GM18502 (cell line): ENCODE results near the gene TBC1D22A.

Experiments used
- ATAC-seq: cut with Tn5 transposase; IDR thresholded peaks from one replicate; pipeline ENCODE4 v1.9.1; 2021; ENCODE audit warnings: mild to moderate bottlenecking; ENCODE audit not compliant: unreplicated experiment, poor library complexity

Gene TBC1D22A

DNA sequence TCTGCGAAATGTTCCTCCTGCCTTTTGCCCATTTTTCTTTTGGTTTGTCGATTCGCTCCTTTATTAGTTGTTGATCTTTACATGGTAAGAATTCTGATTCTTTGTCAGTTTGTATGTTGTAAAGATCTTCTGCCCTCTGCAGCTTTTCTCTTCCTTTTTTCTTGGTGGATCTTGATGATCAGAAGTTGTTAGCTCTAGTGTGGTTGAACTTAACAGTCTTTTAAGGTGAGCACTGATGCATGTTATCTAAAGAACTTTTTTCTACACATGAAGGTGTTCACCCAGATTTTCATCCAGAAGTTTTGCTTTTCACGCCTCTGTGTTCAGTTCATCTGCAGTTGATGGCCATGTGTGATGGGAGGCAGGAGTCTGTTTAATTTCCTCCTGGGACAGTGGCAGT, 133.7 kb downstream of the TBC1D22A start:
- ATAC-seq: no peak

DNA sequence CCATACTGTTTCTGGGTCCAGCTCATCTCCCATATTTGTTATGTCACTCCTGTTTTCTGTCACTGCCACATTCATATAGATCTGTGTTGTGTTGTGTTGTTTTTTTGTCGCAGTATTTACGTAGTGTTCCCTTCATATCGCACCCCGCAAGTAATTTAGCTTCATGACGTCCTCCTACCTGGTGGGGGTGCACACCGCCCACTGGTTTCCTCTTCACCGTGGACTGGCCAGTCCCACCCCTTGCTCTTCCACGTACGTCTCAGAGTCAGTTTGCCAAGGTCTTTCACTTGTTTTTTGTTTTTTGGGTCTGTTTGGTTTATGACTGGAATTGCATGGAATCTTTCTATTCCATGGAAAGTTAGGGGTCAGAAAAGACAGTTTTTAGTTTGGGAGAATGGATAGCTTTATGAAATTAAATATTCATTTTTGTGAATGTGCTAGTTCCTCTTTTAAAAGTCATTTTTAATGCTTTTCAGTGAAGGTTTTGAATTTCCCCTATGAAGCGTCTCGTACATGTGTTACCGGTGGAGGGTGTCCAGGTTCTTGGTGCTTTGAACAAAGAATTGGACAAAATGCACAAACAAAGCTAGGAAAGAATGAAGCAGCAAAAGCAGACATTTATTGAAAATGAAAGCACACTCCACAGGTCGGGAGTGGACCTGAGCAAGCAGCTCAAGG, 134.3 kb downstream of the TBC1D22A start:
- no peak for ATAC-seq

- no peak for ATAC-seq
These were observed 134.8 kb downstream of the TBC1D22A start for GRCh38 chr22:46897246-46897623.

DNA sequence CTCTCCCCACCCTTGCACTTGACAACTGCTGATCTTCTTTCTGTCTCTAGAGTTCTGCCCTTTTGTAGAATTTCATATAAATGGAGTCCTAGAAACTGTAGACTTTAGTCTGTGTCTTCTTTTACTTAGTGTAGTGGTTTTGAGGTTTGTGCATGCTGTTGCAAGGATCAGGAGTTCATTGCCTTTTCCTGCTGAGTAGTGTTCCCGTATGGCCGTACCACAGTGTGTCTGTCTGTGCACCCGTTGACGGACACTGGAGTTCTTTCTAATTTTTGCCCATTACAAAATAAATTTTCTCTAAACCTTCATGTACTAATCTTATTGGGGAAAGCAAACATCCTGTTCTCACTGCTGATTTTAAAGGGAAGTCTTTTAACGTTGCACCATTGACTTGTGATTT, 138.1 kb downstream of the TBC1D22A start:
- no peak for ATAC-seq

GRCh38 chr22:46902436-46902835, 140.0 kb downstream of the TBC1D22A start:
- ATAC-seq: no peak

- no peak for ATAC-seq
These were observed 140.8 kb downstream of the TBC1D22A start for GRCh38 chr22:46902998-46903916.

DNA sequence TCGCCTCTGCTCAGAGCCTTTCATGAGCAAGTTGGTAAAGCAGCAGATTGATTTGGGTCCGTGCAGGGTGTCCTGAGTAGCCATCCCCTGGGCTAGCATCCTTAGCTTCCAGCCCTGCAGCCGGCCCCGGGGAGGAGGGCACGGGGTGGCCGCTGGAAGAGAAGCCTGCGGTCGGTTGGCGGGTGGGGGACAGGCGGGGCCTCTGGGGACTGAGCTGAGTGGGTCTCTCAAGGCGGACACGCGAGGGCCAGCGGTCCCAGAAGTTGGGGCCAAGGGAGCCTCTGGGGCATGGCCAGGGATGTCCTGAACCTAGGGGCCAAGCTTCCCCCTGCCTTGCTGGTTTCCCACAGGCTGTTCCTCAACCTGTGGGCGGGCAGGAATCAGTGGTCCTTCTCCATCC, 143.0 kb downstream of the TBC1D22A start:
- ATAC-seq: no peak

GRCh38 chr22:46905834-46906233, 143.4 kb downstream of the TBC1D22A start:
- ATAC-seq: no peak

DNA sequence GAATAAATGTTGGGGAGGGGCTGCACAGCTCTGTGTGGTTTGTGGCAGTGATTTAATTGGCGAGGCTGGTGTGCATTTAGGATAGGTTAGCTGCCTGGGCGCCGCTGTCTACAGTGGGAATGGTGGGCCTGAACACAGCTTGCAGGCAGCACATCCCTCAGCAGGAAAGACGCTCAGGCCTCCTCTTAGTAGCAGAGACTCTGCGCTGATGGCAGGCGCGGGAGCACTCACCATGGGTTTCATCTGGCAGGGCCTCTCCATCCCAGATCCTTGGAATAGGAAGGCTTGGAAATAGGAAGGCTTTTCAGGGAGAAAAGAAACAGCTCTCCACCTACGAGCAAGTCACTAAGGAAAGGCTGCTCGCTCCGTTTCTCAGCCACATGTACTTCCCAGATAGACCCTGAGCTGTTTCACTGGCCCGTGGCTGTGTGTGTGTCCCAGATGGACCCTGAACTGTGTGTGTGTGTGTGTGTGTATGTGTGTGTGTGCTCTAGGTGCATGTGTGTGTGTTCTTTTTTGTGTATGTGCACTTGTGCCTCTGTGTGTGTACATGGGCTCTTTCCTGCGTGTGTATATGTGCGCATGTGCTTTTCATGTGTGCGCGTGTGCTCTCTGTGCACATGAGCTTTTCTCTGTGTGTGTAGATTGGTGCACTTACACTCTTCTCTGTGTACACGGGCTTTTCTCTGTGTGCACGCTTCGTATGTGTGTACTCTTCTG, 144.0 kb downstream of the TBC1D22A start:
- ATAC-seq: no peak

DNA sequence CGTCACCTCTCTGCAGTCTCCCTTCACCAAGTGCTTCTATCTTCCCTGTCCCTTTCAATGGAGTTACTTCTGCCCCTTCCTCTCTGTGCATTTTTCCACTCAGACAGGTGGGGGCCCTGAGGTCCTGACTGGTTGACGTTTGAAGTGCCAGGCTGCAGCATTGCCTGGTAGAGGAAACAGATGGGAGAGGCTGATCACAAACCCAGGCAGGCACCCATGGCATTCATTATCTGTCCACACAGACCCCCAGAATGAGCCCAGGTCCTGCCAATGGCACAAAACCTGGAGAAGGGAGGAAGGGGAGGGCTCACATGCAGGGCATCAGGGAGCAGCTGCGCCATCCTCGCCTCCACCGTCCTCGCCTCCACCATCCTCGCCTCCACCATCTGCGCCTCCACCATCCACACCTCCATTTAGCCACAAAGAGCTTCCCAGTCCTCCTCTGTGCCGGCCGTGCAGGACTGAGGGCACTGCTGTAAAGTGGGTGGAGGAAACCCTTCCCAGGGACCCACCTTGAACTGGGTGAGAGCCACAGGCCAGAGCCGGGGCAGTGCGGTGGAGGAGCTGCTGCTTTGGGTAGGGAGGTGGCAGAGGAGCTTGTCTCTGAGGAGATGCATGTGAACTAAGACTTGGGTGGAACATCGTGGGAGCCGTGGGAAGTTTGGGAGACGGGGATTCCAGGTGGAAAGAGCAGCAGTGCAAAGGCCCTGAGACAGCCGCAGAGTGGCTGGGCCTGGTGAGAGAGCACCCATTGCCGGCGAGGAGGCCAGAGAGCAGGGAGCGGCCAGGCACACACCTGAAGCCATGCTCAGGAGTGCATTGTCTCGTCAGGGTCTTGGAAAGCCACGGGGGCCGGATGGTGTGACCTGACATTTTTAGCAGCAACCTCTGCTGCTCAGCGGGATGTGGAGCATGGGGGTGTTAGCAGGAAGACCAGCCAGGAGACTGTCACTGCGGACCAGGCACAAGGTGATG, 145.1 kb downstream of the TBC1D22A start:
- no peak for ATAC-seq

DNA sequence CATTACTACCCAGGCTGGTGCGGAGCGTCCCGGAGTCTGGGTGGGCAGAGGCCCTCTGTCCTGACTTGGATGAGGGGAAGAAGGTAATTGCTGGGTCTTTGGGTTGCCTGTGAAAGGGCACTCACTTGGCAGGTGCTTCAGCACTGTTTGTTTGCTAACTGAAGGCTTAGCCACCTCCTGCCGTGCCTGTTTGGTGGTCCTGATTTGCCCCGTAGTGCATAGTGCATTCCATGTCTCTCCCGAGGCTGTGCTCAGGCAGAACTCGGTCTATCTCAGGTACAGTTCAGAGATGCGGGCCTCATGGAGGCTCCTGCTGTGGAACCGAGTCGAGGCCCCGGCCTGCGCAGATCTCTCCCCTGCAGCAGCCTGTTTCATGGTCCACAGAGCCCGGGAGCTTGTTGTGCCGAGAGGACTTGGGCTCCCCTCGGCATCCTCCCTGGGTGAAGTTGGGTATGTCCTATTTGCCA, 146.2 kb downstream of the TBC1D22A start:
- no peak for ATAC-seq

- no peak for ATAC-seq
These were observed 147.0 kb downstream of the TBC1D22A start for GRCh38 chr22:46909237-46910030.

DNA sequence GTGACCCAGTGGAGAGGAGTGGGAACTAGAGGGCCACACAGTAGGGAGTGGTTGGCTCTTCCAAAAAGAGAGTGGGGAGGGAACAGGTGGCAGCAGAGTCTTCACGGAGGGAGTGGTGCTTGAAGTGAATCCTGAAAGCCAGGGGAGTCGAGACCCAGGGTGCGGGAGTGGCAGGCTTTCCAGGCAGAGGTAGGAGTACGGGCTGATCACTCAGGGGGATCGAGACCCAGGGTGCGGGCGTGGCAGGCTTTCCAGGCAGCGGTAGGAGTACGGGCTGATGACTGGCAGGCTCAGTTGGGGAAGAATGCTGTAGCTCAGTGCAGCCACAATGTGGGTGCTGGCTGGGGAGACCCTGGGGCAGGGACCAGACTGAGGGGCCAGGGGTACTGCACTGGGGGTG, 148.2 kb downstream of the TBC1D22A start:
- no peak for ATAC-seq

DNA sequence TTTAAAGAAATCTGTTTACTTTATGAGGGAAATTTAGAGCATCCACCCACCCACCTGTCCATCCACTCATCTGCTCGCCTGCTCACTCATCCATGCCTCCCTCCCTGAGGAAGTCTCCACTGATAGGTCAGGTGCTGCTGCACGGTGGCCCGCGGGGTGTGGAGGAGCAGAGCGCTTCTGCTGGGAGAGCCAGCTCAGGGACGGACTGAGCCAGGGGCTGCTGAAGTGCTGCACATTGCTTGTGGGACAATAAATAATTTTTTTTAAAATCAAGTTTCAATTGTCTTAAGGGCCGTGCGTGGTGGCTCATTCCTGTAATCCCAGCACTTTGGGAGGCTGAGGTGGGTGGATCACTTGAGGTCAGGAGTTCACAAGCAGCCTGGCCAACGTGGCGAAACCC, 148.9 kb downstream of the TBC1D22A start:
- ATAC-seq: no peak

DNA sequence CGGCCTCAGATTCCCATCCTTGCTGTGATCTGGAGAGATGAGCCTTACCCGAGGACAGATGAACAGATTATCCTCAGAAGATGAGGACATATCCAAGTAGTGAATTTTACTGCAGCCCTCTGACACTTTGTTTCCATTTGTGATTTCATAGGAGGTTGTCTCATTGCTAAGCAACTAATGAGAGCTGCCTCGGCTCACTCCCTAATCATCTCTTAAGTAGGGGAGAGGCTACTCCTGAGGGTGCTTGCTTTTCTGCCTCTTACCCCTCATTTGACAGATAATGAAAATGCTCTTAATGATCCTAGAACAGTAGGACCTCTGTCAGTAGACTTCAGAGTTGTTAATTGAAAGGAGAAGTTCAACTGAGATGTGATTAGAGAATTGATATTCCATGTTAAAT, 150.9 kb downstream of the TBC1D22A start:
- no peak for ATAC-seq

DNA sequence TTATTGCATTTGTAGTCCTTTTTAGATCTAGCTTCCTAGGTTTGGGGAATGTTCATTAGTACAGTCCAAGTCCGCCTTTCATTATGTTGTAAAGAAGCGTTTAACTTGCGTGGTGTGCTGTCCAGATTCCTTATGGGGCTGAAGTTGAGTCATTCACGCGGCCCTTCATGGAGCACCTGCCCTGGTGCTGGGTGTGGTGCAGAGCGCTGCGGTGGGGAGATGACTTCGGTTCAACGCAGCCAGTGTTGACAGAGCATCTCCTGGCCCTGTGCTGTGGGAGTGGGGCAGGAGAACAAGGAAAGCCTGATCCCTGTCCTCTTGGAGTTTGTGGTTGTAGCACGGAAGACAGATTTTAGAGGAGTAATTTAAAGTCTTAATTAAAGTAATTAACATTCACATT, 152.0 kb downstream of the TBC1D22A start:
- no peak for ATAC-seq

- ATAC-seq: no peak
These were observed 152.8 kb downstream of the TBC1D22A start for GRCh38 chr22:46914916-46915894.
